Osteoblast (primary cell): ENCODE results near the gene C13orf42. TPM values are rescaled to one million over a fixed set of nuclear protein-coding genes. Genes with fewer than 3 reads are reported as not detected.

Experiments used
- DNase-seq: peaks from one replicate; pipeline ENCODE4 v3.0.0; 2011; ENCODE audit warnings: low spot score, mixed read lengths; ENCODE audit not compliant: insufficient read length; ENCODE audit errors: missing footprints
- H2AFZ ChIP-seq: 2 replicates; pipeline ENCODE4 v1.6.0; 2011; ENCODE audit warnings: mild to moderate bottlenecking, low read length
- H3K27ac ChIP-seq: 2 replicates; pipeline ENCODE4 v1.5.1; 2011; ENCODE audit warnings: mild to moderate bottlenecking, low read depth, low read length, moderate library complexity
- H3K27me3 ChIP-seq: 2 replicates; pipeline ENCODE4 v1.6.0; 2012; ENCODE audit warnings: mild to moderate bottlenecking, control low read depth, inconsistent platforms, low read length, moderate library complexity; ENCODE audit not compliant: insufficient read depth
- H3K36me3 ChIP-seq: 2 replicates; pipeline ENCODE4 v1.5.1; 2011; ENCODE audit warnings: mild to moderate bottlenecking, low read length, control low read depth, moderate library complexity; ENCODE audit not compliant: insufficient read depth
- H3K4me1 ChIP-seq: 2 replicates; pipeline ENCODE4 v1.5.1; 2011; ENCODE audit warnings: mild to moderate bottlenecking, low read length, control low read depth, moderate library complexity; ENCODE audit not compliant: insufficient read depth
- H3K4me2 ChIP-seq: 2 replicates; pipeline ENCODE4 v1.6.0; 2011; ENCODE audit warnings: mild to moderate bottlenecking, low read length; ENCODE audit not compliant: insufficient read depth
- H3K4me3 ChIP-seq: fragments of 200-600 bp; sonication (generic); 3 replicates; pipeline ENCODE4 v1.5.1; 2012; ENCODE audit warnings: mild to moderate bottlenecking, low read length, inconsistent platforms; ENCODE audit not compliant: insufficient read depth
- H3K79me2 ChIP-seq: 2 replicates; pipeline ENCODE4 v1.6.0; 2012; ENCODE audit warnings: mild to moderate bottlenecking, low read length, control low read depth, inconsistent platforms; ENCODE audit not compliant: insufficient read depth
- H3K9me3 ChIP-seq: 2 replicates; pipeline ENCODE4 v1.5.1; 2011; ENCODE audit warnings: low read depth, low read length, control low read depth
- H4K20me1 ChIP-seq: 2 replicates; pipeline ENCODE4 v1.6.0; 2012; ENCODE audit warnings: mild to moderate bottlenecking, low read length, control low read depth; ENCODE audit not compliant: insufficient read depth
- CTCF ChIP-seq: IDR thresholded peaks from 2 replicates; pipeline ENCODE4 v1.5.1; 2011; ENCODE audit warnings: mild to moderate bottlenecking, low read depth, low read length, moderate library complexity; ENCODE audit errors: extremely low read depth
- total RNA-seq: library from RNA; depleted of rRNA; stranded (reverse); fragments of >200 nt; gene quantifications from 2 replicates; pipeline ENCODE4 v1.2.3, GENCODE V29; 2012

The C13orf42 gene
- total RNA-seq, 1 donor, result not detected

GRCh38 chr13:51041126-51041525, 69.9 kb downstream of the C13orf42 start:
- Histone ChIP-seq H3K79me2 (no peaks in the 10 kb centered on the region), H2AFZ (no peak overlapping the region), H3K9me3 (no peaks in the 10 kb centered on the region), H3K4me2 (no peak overlapping the region), H3K4me3 (no peak overlapping the region), H4K20me1 (no peaks in the 10 kb centered on the region), H3K4me1 (no peaks in the 10 kb centered on the region), H3K27me3 (peaks cover 5% of the 10 kb centered on the region), H3K27ac (no peak overlapping the region), H3K36me3 (no peaks in the 10 kb centered on the region)
- TF ChIP-seq CTCF, result no peak
- DNase-seq, result no peak

GRCh38 chr13:51040431-51040830, 70.6 kb downstream of the C13orf42 start:
- Histone ChIP-seq H3K4me2 (no peak overlapping the region), H3K79me2 (no peaks in the 10 kb centered on the region), H3K4me3 (no peak overlapping the region), H3K36me3 (no peaks in the 10 kb centered on the region), H3K27ac (no peak overlapping the region), H2AFZ (no peak overlapping the region), H3K9me3 (no peaks in the 10 kb centered on the region), H3K4me1 (peaks cover 2% of the 10 kb centered on the region), H3K27me3 (peaks cover 5% of the 10 kb centered on the region), H4K20me1 (no peaks in the 10 kb centered on the region)
- no peak for TF ChIP-seq CTCF
- DNase-seq, result no peak

DNA sequence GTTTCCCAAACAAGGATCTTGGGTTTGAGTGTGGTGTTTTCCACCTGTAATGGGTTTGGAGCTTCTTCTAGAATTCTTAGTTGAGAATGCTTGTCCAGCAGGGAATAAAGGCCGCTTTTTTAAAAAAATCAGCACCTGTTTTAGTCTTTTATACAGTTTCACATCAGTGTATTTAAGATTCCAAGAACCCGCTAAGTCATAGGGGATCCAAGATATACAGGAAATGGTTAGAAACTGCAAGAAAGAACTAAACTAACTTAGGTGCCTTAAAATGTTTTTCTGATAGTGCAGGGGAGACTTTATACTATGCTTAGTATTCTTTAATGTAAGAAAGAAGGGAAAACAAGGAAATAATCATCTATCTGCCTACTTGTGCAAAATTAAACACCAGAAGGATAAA, 74.7 kb downstream of the C13orf42 start:
- no peaks in the 10 kb centered on the region for H3K36me3 ChIP-seq

GRCh38 chr13:51035978-51036377, 75.1 kb downstream of the C13orf42 start:
- Histone ChIP-seq H2AFZ (no peak overlapping the region), H3K27me3 (peaks cover 9% of the 10 kb centered on the region), H3K4me3 (no peak overlapping the region), H3K27ac (no peak overlapping the region), H3K36me3 (no peaks in the 10 kb centered on the region), H4K20me1 (no peaks in the 10 kb centered on the region), H3K4me1 (peaks cover 7% of the 10 kb centered on the region), H3K9me3 (no peaks in the 10 kb centered on the region), H3K4me2 (no peak overlapping the region), H3K79me2 (no peaks in the 10 kb centered on the region)
- no peak for TF ChIP-seq CTCF
- DNase-seq, result no peak

More for the DNA sequence above, 74.7 kb downstream of the C13orf42 start:
- no peaks in the 10 kb centered on the region for H4K20me1 ChIP-seq
- H3K27ac ChIP-seq, result no peak overlapping the region
- no peaks in the 10 kb centered on the region for H3K9me3 ChIP-seq
- H3K27me3 ChIP-seq, result peaks cover 9% of the 10 kb centered on the region
- H3K4me1 ChIP-seq, result peaks cover 7% of the 10 kb centered on the region
- no peak overlapping the region for H3K4me2 ChIP-seq
- H3K4me3 ChIP-seq, result no peak overlapping the region
- H3K79me2 ChIP-seq, result no peaks in the 10 kb centered on the region
- TF ChIP-seq CTCF, result no peak
- no peak overlapping the region for H2AFZ ChIP-seq
- DNase-seq, result no peak
